Measurements from ENCODE around the gene IRX6. TPM values are rescaled to one million over a fixed set of nuclear protein-coding genes. Genes with fewer than 3 reads are reported as not detected.

IRX6 gene
- total and polyA plus RNA-seq, 2 of the 13 experiments (the other 11 are each of a cell fraction or from before 2014, with no cell fraction given), result not detected

GRCh38 chr16:55308973-55309372 lies 15.0 kb upstream of the IRX6 start (continued):
- TF ChIP-seq ZNF646 (CRISPR knock-in tag; IDR thresholded peaks at IDR 0.05), result no peak
- TF ChIP-seq TBP (CRISPR knock-in tag; IDR thresholded peaks at IDR 0.05), result no peak
- TF ChIP-seq RBM22 (optimal IDR thresholded peaks at IDR 0.05; ENCODE audit: low read length), result no peak
- no peak for TF ChIP-seq ZNF567 (CRISPR knock-in tag; IDR thresholded peaks at IDR 0.05; ENCODE audit: borderline replicate concordance)
- no peak for TF ChIP-seq SSRP1 (CRISPR knock-in tag; IDR thresholded peaks at IDR 0.05)
- TF ChIP-seq HMG20A (CRISPR knock-in tag; IDR thresholded peaks at IDR 0.05; ENCODE audit: borderline replicate concordance), result no peak

GRCh38 chr16:55322327-55322726 lies 1.7 kb upstream of the IRX6 start:
- FAIRE-seq (no peak), DNase-seq (ENCODE audit: low spot score) (no peak), ATAC-seq (no peak)
- POLR2A ChIA-PET, result no interaction called here
- no peak for TF ChIP-seq MIER2 (CRISPR knock-in tag; IDR thresholded peaks at IDR 0.05)
- TF ChIP-seq MAFK (conservative IDR thresholded peaks at IDR 0.05 in 1 of 2, IDR thresholded peaks at IDR 0.05 in 1 of 2; ENCODE audit: low read length in 2 of 2), result peak; percentile 59 to 93
- peak; percentile 84 for TF ChIP-seq MAFF (IDR thresholded peaks at IDR 0.05; ENCODE audit: low read depth, low read length)
- CTCF ChIA-PET (ENCODE audit: low intra/inter-chr PET ratio, low total read pairs), result no interaction called here
- intact Hi-C loops (cut with micrococcal nuclease; ENCODE audit: unreplicated experiment) (no loop called here), in situ Hi-C loops (cut with HindIII; ENCODE audit: extremely low pct_ligation_motif_present, low pct_unique_long_range_greater_than_20kb) (no loop called here)
- Histone ChIP-seq H3K4me2 (ENCODE audit: low read depth, low read length) (no peak overlapping the region), H4K20me1 (ENCODE audit: insufficient read depth, low read length) (no peaks in the 10 kb centered on the region), H3K9me3 (ENCODE audit: low read length) (no peaks in the 10 kb centered on the region), H2AFZ (ENCODE audit: low read length) (no peak overlapping the region), H3K4me3 (replicated peaks in 1 of 3; ENCODE audit: insufficient read depth in 1 of 3, low read depth in 2 of 3, low read length in 3 of 3) (no peak overlapping the region), H3K9ac (ENCODE audit: insufficient read depth, low read depth, low read length) (no peak overlapping the region), H3K36me3 (replicated peaks in 1 of 2; ENCODE audit: control insufficient read depth in 1 of 2, insufficient read depth in 2 of 2, low read length in 2 of 2) (no peaks in the 10 kb centered on the region), H3K27me3 (ENCODE audit: control insufficient read depth in 1 of 2, insufficient read depth in 2 of 2, low read length in 2 of 2) (peaks cover 3 to 46% of the 10 kb centered on the region in 2 experiments; a peak in 2 of 5 replicates), H3K27ac (ENCODE audit: extremely low read length, insufficient read depth, low read length) (no peak overlapping the region), H3K4me1 (ENCODE audit: insufficient read depth, low read length) (no peaks in the 10 kb centered on the region), H3K79me2 (ENCODE audit: insufficient read depth, low read length) (no peaks in the 10 kb centered on the region)
- no TSS peak for BruUV-seq (replicated peaks)
- WGBS (ENCODE audit: low lambda C conversion rate), result 0% methylated on average over 2 of the region's 2 CpGs

Measured in HepG2 (cell line).